Panc1 (cell line): ENCODE measurements around the gene CCDC192. TPM values are rescaled to one million over a fixed set of nuclear protein-coding genes. Genes with fewer than 3 reads are reported as not detected.

Experiments used
- ATAC-seq: fragments of 200-7000 bp; cut with Tn5 transposase; 2 replicates; pipeline ENCODE4 v1.9.1; 2020; ENCODE audit warnings: mild to moderate bottlenecking, moderate library complexity
- BruUV-seq: library from RNA; stranded (reverse); fragments of 400-500 nt; replicated peaks from 2 replicates; lab custom pipeline; 2021; lab: Mats Ljungman, UMichigan
- CTCF ChIA-PET: fragments of 300-600 bp; sonication (Branson Sonifier 250); formaldehyde crosslinking; loops from one replicate; lab custom pipeline; 2022; ENCODE audit warnings: antibody characterized with exemption; lab: Charles Lee
- POLR2A ChIA-PET: fragments of 300-600 bp; sonication (Branson Sonifier 250); formaldehyde crosslinking; loops from one replicate; lab custom pipeline; 2022; ENCODE audit warnings: antibody characterized with exemption; lab: Charles Lee
- DNase-seq: peaks from one replicate; pipeline ENCODE4 v3.0.0-alpha.2; 2010; ENCODE audit warnings: low read depth, low spot score
- H3K27ac ChIP-seq: 2 replicates; pipeline ENCODE4 v1.5.1; 2011; ENCODE audit warnings: mild to moderate bottlenecking, low read length, inconsistent platforms
- H3K27me3 ChIP-seq: fragments of 200-500 bp; sonication (Bioruptor generic); 2 replicates; pipeline ENCODE4 v1.6.0; 2014; ENCODE audit warnings: low read length, inconsistent platforms; ENCODE audit not compliant: control insufficient read depth, insufficient read depth
- H3K36me3 ChIP-seq: fragments of 200-500 bp; sonication (Bioruptor generic); 2 replicates; pipeline ENCODE4 v1.5.1; 2014; ENCODE audit warnings: inconsistent platforms, mild to moderate bottlenecking, low read length, moderate library complexity; ENCODE audit not compliant: control insufficient read depth, insufficient read depth
- H3K4me1 ChIP-seq: 2 replicates; pipeline ENCODE4 v1.5.1; 2011; ENCODE audit warnings: inconsistent platforms, mild to moderate bottlenecking, low read length, moderate library complexity; ENCODE audit not compliant: control insufficient read depth, insufficient read depth
- H3K4me3 ChIP-seq, 2 experiments: 2 replicates each; pipeline ENCODE4 v1.5.1; 2011 to 2012; ENCODE audit warnings: low read depth in 2 of 2, low read length in 2 of 2, mild to moderate bottlenecking in 2 of 2, inconsistent platforms in 1 of 2, moderate library complexity in 1 of 2
- H3K9me3 ChIP-seq: fragments of 200-500 bp; sonication (Bioruptor generic); 2 replicates; pipeline ENCODE4 v1.5.1; 2014; ENCODE audit warnings: low read depth, mild to moderate bottlenecking, inconsistent platforms, low read length, moderate library complexity; ENCODE audit not compliant: control insufficient read depth, insufficient read depth
- POLR2AphosphoS5 ChIP-seq: IDR thresholded peaks from 2 replicates; pipeline ENCODE4 v1.6.1; 2012; ENCODE audit warnings: mild to moderate bottlenecking, low read depth, low read length, moderate library complexity
- SIN3A ChIP-seq: IDR thresholded peaks from 2 replicates; pipeline ENCODE4 v1.6.1; 2012; ENCODE audit warnings: low read depth, mild to moderate bottlenecking, low read length, moderate library complexity, borderline replicate concordance; ENCODE audit not compliant: insufficient read depth
- TCF7L2 ChIP-seq: IDR thresholded peaks from 2 replicates; pipeline ENCODE4 v1.6.1; 2011; ENCODE audit warnings: mild to moderate bottlenecking, low read depth, low read length, inconsistent platforms
- in situ Hi-C: cut with HindIII; loops from 2 replicates; pipeline ENCODE4 v1.10.0; 2016; ENCODE audit warnings: low sequenced_read_pairs, low pct_unique_long_range_greater_than_20kb
- intact Hi-C: fragments of 100-400 bp; cut with micrococcal nuclease; formaldehyde crosslinking; loops from one replicate; pipeline ENCODE4 v1.10.0; 2022; ENCODE audit not compliant: unreplicated experiment
- total RNA-seq: library from RNA; stranded (reverse); gene quantifications from one replicate; pipeline ENCODE4 v1.2.1, GENCODE V29; 2021; ENCODE audit not compliant: unreplicated experiment
- TF ChIP-seq, protein P1 (sequence below), 2 experiments: IDR thresholded peaks; 2 replicates each; pipeline ENCODE4 v1.6.1; 2011 to 2012; ENCODE audit warnings: low read depth in 2 of 2, control low read depth in 1 of 2, low read length in 1 of 2, mild to moderate bottlenecking in 1 of 2, moderate library complexity in 1 of 2; ENCODE audit not compliant: insufficient read depth in 1 of 2
- TF ChIP-seq, protein P2 (sequence below): fragments of 450-650 bp; IDR thresholded peaks from 2 replicates; pipeline ENCODE4 v1.5.1; 2017; ENCODE audit warnings: mild to moderate bottlenecking

Gene CCDC192
- total RNA-seq, 1 experiment from 2014 or later, result not detected

DNA sequence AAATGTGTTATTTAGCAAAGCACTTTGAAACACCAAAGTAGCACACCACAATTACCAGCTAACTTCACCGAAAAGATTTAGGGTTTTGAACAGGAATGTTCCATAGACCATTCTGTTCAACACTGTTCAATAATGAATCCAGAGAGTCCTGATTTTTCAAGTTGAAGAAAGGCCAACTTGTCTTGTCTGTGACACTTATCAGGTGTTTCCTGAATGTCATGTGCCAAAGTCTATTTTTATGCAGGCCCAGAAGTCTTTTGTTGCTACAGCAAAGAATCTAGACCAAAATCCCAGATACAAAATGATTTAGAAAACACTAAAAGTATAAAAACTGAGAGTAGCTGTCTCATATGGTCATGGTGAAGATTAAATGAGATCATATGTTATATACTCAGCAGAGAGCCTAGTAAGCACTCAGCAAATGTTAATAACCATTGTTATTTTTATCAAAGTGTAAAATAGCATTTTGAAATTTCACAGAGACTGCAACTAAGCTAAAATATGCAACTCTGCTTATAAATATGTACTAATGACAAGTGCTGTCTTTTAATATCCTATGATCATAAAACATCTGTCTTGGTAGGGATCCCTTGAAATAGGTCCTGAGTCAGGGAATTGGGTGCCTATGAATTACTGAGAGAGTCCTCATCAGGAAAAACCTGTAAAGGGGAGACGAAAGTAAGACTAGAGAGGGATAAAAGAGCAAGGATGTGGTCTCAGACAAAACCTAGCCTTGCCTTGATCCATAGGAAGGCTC is 258.0 kb downstream of the CCDC192 start:
- H3K36me3 ChIP-seq, result no peaks in the 10 kb centered on the region
- no peak for ATAC-seq
- no peaks in the 10 kb centered on the region for H3K9me3 ChIP-seq
- CTCF ChIA-PET, result no interaction called here
- peaks cover 7% of the 10 kb centered on the region for H3K4me1 ChIP-seq
- intact Hi-C loops (no loop called here), in situ Hi-C loops (no loop called here)
- no peaks in the 10 kb centered on the region for H3K27me3 ChIP-seq
- BruUV-seq, result no TSS peak
- TF ChIP-seq, protein P1, sequence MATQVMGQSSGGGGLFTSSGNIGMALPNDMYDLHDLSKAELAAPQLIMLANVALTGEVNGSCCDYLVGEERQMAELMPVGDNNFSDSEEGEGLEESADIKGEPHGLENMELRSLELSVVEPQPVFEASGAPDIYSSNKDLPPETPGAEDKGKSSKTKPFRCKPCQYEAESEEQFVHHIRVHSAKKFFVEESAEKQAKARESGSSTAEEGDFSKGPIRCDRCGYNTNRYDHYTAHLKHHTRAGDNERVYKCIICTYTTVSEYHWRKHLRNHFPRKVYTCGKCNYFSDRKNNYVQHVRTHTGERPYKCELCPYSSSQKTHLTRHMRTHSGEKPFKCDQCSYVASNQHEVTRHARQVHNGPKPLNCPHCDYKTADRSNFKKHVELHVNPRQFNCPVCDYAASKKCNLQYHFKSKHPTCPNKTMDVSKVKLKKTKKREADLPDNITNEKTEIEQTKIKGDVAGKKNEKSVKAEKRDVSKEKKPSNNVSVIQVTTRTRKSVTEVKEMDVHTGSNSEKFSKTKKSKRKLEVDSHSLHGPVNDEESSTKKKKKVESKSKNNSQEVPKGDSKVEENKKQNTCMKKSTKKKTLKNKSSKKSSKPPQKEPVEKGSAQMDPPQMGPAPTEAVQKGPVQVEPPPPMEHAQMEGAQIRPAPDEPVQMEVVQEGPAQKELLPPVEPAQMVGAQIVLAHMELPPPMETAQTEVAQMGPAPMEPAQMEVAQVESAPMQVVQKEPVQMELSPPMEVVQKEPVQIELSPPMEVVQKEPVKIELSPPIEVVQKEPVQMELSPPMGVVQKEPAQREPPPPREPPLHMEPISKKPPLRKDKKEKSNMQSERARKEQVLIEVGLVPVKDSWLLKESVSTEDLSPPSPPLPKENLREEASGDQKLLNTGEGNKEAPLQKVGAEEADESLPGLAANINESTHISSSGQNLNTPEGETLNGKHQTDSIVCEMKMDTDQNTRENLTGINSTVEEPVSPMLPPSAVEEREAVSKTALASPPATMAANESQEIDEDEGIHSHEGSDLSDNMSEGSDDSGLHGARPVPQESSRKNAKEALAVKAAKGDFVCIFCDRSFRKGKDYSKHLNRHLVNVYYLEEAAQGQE (IDR thresholded peaks at IDR 0.05; ENCODE audit: insufficient read depth in 1 of 2, low read depth in 2 of 2, low read length in 1 of 2), result no peak
- TF ChIP-seq POLR2AphosphoS5, result no peak
- TF ChIP-seq, protein P2, sequence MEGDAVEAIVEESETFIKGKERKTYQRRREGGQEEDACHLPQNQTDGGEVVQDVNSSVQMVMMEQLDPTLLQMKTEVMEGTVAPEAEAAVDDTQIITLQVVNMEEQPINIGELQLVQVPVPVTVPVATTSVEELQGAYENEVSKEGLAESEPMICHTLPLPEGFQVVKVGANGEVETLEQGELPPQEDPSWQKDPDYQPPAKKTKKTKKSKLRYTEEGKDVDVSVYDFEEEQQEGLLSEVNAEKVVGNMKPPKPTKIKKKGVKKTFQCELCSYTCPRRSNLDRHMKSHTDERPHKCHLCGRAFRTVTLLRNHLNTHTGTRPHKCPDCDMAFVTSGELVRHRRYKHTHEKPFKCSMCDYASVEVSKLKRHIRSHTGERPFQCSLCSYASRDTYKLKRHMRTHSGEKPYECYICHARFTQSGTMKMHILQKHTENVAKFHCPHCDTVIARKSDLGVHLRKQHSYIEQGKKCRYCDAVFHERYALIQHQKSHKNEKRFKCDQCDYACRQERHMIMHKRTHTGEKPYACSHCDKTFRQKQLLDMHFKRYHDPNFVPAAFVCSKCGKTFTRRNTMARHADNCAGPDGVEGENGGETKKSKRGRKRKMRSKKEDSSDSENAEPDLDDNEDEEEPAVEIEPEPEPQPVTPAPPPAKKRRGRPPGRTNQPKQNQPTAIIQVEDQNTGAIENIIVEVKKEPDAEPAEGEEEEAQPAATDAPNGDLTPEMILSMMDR, result no peak
- TF ChIP-seq SIN3A, result no peak
- no peak for DNase-seq
- POLR2A ChIA-PET, result interaction anchor here (0.6 kb wide), 1 partner anchor 26 kb away, joined by 3 read pairs; no protein-coding TSS in a partner anchor
- no peak overlapping the region for H3K4me3 ChIP-seq
- no peak overlapping the region for H3K27ac ChIP-seq

DNA sequence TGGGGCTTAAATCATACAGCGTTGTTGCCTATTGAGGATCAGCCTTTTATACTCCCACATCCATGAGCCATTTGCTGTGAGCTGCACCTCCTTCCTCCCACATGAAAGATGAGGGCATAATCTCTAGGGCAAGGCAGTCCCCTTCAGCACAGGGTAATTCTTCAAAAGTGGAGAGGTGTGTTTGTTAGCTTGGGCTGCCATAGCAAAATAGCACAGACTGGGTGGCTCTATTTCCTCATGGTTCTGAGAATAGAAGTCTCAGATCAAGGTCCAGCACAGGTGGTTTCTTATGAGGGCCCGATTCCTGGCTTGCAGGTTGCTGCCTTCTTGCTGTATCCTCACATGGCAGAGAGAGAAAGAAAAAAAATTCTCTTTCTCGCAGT is 258.6 kb downstream of the CCDC192 start:
- in situ Hi-C loops (no loop called here), intact Hi-C loops (no loop called here)
- DNase-seq, result no peak
- BruUV-seq, result no TSS peak
- Histone ChIP-seq H3K9me3 (no peaks in the 10 kb centered on the region), H3K4me1 (peaks cover 7% of the 10 kb centered on the region), H3K36me3 (no peaks in the 10 kb centered on the region), H3K27me3 (no peaks in the 10 kb centered on the region), H3K4me3 (no peak overlapping the region), H3K27ac (no peak overlapping the region)
- ChIA-PET POLR2A (interaction anchor here (0.6 kb wide), 1 partner anchor 25 kb away, joined by 3 read pairs; no protein-coding TSS in a partner anchor), CTCF (no interaction called here)
- TF ChIP-seq, protein P1 (IDR thresholded peaks at IDR 0.05; ENCODE audit: insufficient read depth in 1 of 2, low read depth in 2 of 2, low read length in 1 of 2), result no peak
- no peak for TF ChIP-seq TCF7L2
- no peak for TF ChIP-seq SIN3A
- TF ChIP-seq POLR2AphosphoS5, result no peak
- TF ChIP-seq, protein P2, result no peak
- ATAC-seq, result no peak
